Measurements from ENCODE around the gene DOHH. TPM values are rescaled to one million over a fixed set of nuclear protein-coding genes. Genes with fewer than 3 reads are reported as not detected.

DOHH gene
- total RNA-seq, 2 donors from 2014 or later: 26.1 to 26.9 TPM

DNA sequence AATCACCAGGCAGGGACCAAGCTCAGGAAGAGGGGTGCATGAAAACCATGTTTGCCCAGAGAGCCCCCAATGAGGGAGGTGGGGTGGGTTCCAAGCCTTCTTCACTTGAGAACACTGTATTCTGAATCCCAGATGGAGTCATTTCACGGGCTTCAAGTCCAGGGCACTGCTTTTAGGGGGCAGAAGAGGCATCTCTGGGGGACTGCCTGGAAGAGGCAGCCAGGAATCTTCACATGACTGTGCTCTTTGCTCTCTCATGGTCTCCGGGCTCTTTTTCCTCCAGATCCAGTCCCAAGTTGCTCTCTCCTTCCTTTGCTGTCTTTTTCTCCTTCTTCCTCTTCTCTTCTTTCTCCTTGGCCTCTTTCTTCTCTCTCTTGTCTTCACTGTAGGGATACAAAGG is 25.9 kb downstream of the DOHH start:
- H3K4me3 ChIP-seq: no peak overlapping the region
- intact Hi-C loops (cut with DNase I): no loop called here
- H3K4me1 ChIP-seq (replicated peaks): no peaks in the 10 kb centered on the region
- H3K9me3 ChIP-seq: no peaks in the 10 kb centered on the region
- no peak for DNase-seq (ENCODE audit: low spot score)
- TF ChIP-seq POLR2A (IDR thresholded peaks at IDR 0.05): no peak
- TF ChIP-seq CTCF (IDR thresholded peaks at IDR 0.05): no peak
- no peak for TF ChIP-seq POLR2AphosphoS5 (IDR thresholded peaks at IDR 0.05)
- no peaks in the 10 kb centered on the region for H3K27me3 ChIP-seq (replicated peaks; ENCODE audit: insufficient read depth)
- H3K27ac ChIP-seq: no peak overlapping the region
- WGBS: 74% methylated on average over 2 of the region's 2 CpGs
- no peaks in the 10 kb centered on the region for H3K36me3 ChIP-seq

- Histone ChIP-seq H3K4me1 (replicated peaks) (no peaks in the 10 kb centered on the region), H3K27ac (no peak overlapping the region), H3K9me3 (no peaks in the 10 kb centered on the region), H3K4me3 (no peak overlapping the region), H3K36me3 (no peaks in the 10 kb centered on the region), H3K27me3 (replicated peaks; ENCODE audit: insufficient read depth) (no peaks in the 10 kb centered on the region)
- DNase-seq (ENCODE audit: low spot score): no peak
- TF ChIP-seq CTCF (IDR thresholded peaks at IDR 0.05): no peak
- no peak for TF ChIP-seq POLR2A (IDR thresholded peaks at IDR 0.05)
- TF ChIP-seq POLR2AphosphoS5 (IDR thresholded peaks at IDR 0.05): no peak
- 63% methylated on average over 8 of the region's 8 CpGs for WGBS
- intact Hi-C loops (cut with DNase I): no loop called here
Measured at GRCh38 chr19:3474010-3474409, 26.5 kb downstream of the DOHH start.

DNA sequence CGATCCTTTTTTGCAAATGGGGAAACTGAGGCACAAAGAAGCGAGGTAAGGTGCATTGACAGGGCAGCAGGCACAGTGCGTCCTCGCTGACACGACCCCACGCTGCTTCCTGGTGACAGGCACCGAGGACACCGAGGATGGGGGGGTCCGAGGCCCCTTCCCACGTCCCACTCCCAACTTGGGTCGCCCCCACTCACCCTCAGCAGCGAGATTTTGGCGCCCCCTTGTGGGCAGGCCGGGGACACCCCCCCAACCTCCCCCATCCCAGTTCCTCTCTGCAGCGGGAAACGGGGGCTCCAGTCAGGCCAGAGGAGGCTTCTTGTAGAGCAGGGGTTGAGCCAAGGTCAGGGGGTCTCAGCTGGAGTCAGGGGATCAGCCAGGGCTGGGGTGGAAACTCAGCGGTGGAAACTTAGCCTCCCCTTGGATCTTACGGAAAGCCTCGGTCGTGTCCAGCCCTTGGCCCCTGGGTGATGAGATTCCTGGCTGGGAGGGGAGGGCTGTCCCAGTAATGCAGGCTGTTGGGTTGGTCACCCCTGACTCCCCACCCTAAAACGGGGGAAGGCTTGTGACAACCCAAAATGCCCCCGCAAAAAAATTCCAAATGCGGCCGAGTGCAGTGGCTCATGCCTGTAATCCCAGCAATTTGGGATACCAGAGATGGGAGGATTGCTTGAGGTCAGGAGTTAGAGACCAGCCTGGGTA is 28.4 kb downstream of the DOHH start:
- Histone ChIP-seq H3K4me1 (replicated peaks) (no peaks in the 10 kb centered on the region), H3K9me3 (no peaks in the 10 kb centered on the region), H3K27ac (no peak overlapping the region), H3K36me3 (no peaks in the 10 kb centered on the region), H3K4me3 (no peak overlapping the region), H3K27me3 (replicated peaks; ENCODE audit: insufficient read depth) (no peaks in the 10 kb centered on the region)
- peak; percentile 19 for DNase-seq (ENCODE audit: low spot score)
- WGBS: 20% methylated on average over 24 of the region's 24 CpGs
- intact Hi-C loops (cut with DNase I): loop anchor here (2.0 kb wide), 1 partner anchor 147 kb away; no protein-coding TSS in a partner anchor
- no peak for TF ChIP-seq POLR2A (IDR thresholded peaks at IDR 0.05)
- peak; percentile 75 to 90 (median 83) for TF ChIP-seq CTCF (IDR thresholded peaks at IDR 0.05)

DNA sequence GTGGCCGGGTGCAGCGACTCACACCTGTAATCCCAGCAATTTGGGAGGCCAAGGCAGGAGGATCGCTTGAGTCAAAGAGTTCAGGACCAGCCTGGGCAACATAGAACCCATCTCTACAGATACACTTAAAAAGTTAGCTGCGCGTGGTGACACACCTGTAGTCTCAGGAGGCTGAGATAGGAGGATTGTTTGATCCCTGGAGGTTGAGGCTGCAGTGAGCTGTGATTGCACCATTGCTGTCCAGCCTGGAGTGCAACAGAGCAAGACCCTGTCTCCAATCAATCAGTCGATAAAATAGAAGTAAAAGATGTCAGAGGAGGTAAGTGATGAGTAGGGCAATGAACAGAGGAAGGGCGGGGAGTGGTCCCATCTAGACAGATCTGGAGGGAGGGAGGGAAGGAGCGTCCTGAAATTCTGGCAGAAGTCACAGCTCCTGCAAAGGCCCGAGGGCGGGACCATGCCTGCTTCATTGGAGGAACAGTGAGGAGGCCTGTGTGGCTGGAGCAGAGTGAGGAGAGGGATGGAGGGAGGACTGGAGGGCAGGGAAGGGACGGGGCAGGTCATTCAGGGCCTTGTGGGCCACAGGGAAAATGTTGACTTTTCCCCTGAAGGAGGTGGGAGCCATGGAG is 29.9 kb downstream of the DOHH start:
- no peaks in the 10 kb centered on the region for H3K27me3 ChIP-seq (replicated peaks; ENCODE audit: insufficient read depth)
- H3K9me3 ChIP-seq: no peaks in the 10 kb centered on the region
- no peaks in the 10 kb centered on the region for H3K4me1 ChIP-seq (replicated peaks)
- no peak for DNase-seq (ENCODE audit: low spot score)
- no peak for TF ChIP-seq CTCF (IDR thresholded peaks at IDR 0.05)
- TF ChIP-seq POLR2AphosphoS5 (IDR thresholded peaks at IDR 0.05): no peak
- TF ChIP-seq POLR2A (IDR thresholded peaks at IDR 0.05): no peak
- intact Hi-C loops (cut with DNase I): no loop called here
- H3K4me3 ChIP-seq: no peak overlapping the region
- 60% methylated on average over 11 of the region's 11 CpGs for WGBS
- peak overlapping the region in 1 of 2 donors; percentile 8 for H3K27ac ChIP-seq
- no peaks in the 10 kb centered on the region for H3K36me3 ChIP-seq

Data from prostate gland (tissue), 2 donors.